Caco-2 (cell line): Measurements from ENCODE around the gene EEIG2. TPM values are rescaled to one million over a fixed set of nuclear protein-coding genes. Genes with fewer than 3 reads are reported as not detected.

Experiments
- BruUV-seq: library from RNA; stranded (reverse); fragments of 400-500 nt; replicated peaks from 2 replicates; lab custom pipeline; 2021; lab: Mats Ljungman, UMichigan
- CTCF ChIA-PET: fragments of 300-600 bp; sonication (Branson Sonifier 250); formaldehyde crosslinking; loops from one replicate; lab custom pipeline; 2022; ENCODE audit warnings: antibody characterized with exemption; lab: Charles Lee
- POLR2A ChIA-PET: fragments of 300-600 bp; sonication (Branson Sonifier 250); formaldehyde crosslinking; loops from one replicate; lab custom pipeline; 2022; ENCODE audit warnings: antibody characterized with exemption; lab: Charles Lee
- DNase-seq, 2 experiments: peaks; one replicate each; pipeline versions ENCODE4 v3.0.0 to v3.0.0-alpha.2; 2020 to 2022
- H3K27me3 ChIP-seq: replicated peaks from 2 replicates; pipeline ENCODE4 v1.6.0; 2011; ENCODE audit warnings: low read length; ENCODE audit not compliant: control insufficient read depth, insufficient read depth
- H3K36me3 ChIP-seq: 2 replicates; pipeline ENCODE4 v1.5.1; 2011; ENCODE audit warnings: low read length; ENCODE audit not compliant: control insufficient read depth, insufficient read depth
- H3K4me1 ChIP-seq: fragments of 250-450 bp; sonication (Bioruptor Pico); 2 replicates; pipeline ENCODE4 v1.5.1; 2020; ENCODE audit warnings: mild to moderate bottlenecking
- H3K4me3 ChIP-seq: 2 replicates; pipeline ENCODE4 v1.5.1; 2011; ENCODE audit warnings: low read depth, mild to moderate bottlenecking, control low read depth, low read length
- H3K9me3 ChIP-seq: fragments of 250-450 bp; sonication (Bioruptor Pico); 2 replicates; pipeline ENCODE4 v1.5.1; 2020; ENCODE audit warnings: mild to moderate bottlenecking, moderate library complexity
- H3K27ac Mint-ChIP-seq: one replicate; pipeline ENCODE4 v1.8.0; 2022; ENCODE audit warnings: mixed read lengths; ENCODE audit not compliant: unreplicated experiment
- H3K27me3 Mint-ChIP-seq: one replicate; pipeline ENCODE4 v1.8.0; 2022; ENCODE audit warnings: mixed read lengths; ENCODE audit not compliant: insufficient read depth, unreplicated experiment
- H3K36me3 Mint-ChIP-seq: one replicate; pipeline ENCODE4 v1.8.0; 2022; ENCODE audit warnings: mild to moderate bottlenecking, mixed read lengths; ENCODE audit not compliant: insufficient read depth, unreplicated experiment
- H3K4me1 Mint-ChIP-seq: one replicate; pipeline ENCODE4 v1.8.0; 2022; ENCODE audit warnings: low read depth, mixed read lengths; ENCODE audit not compliant: unreplicated experiment
- H3K4me3 Mint-ChIP-seq: one replicate; pipeline ENCODE4 v1.8.0; 2022; ENCODE audit warnings: mild to moderate bottlenecking, moderate library complexity, mixed read lengths; ENCODE audit not compliant: unreplicated experiment
- H3K9me3 Mint-ChIP-seq: one replicate; pipeline ENCODE4 v1.8.0; 2022; ENCODE audit warnings: mixed read lengths; ENCODE audit not compliant: unreplicated experiment
- intact Hi-C: fragments of 100-400 bp; cut with micrococcal nuclease; formaldehyde crosslinking; loops from one replicate; pipeline ENCODE4 v1.10.0; 2022; ENCODE audit not compliant: unreplicated experiment
- total RNA-seq: library from RNA; stranded (reverse); gene quantifications from 2 replicates; pipeline ENCODE4 v1.2.3, GENCODE V29; 2022
- TF ChIP-seq, protein P1 (sequence below), 2 experiments: fragments of 200-600 bp in 1 of 2; IDR thresholded peaks; 1 replicate in 1 of 2; 2 replicates in 1 of 2; pipeline versions ENCODE4 v1.5.1 to v1.8.0; 2011 to 2022; ENCODE audit warnings: antibody characterized with exemption in 1 of 2, control low read depth in 1 of 2, inconsistent platforms in 1 of 2, low read depth in 1 of 2, low read length in 1 of 2, mild to moderate bottlenecking in 1 of 2, moderate library complexity in 1 of 2; ENCODE audit not compliant: insufficient read depth in 1 of 2, severe bottlenecking in 1 of 2, unreplicated experiment in 1 of 2

The EEIG2 gene
- total RNA-seq, 1 experiment from 2014 or later, result 3.1 TPM

DNA sequence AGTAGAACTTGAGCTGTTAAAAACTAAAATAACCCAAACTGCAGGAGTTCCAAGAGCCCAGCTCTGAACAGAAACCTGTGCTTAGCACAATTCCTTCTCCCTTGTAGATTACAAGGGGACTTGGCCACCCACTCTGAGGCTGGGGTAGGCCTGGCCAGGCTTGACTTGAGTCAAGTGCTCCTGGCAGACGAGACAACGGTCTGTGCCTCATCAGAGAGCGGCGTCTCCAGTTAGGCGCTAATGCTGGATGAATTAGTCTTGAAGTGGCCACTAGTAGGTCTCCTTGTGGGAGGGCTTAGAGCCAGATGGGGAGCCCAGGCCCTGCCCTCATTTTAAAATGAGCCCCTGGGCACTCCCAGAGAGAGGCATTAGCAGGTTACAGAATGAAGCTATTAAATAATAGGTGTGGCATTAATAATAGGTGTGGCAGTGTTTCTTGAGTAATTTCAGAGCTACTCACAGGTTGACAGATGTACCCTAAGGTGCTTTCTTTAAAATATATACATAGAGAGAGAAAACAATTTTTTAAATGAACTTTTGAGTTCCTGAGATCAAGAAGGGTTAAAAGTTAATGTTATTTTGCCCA, 1.1 kb downstream of the EEIG2 start:
- Mint-ChIP-seq H3K4me1 (peaks cover 5% of the 10 kb centered on the region), H3K4me3 (peak overlapping the region; percentile 85), H3K27me3 (no peaks in the 10 kb centered on the region), H3K27ac (no peak overlapping the region), H3K36me3 (no peaks in the 10 kb centered on the region), H3K9me3 (no peaks in the 10 kb centered on the region)
- BruUV-seq, result no TSS peak
- intact Hi-C loops, result loop anchor here (1.0 to 2.0 kb wide), 4 partner anchors 24 to 234 kb away; no protein-coding TSS in a partner anchor
- TF ChIP-seq, protein P1, sequence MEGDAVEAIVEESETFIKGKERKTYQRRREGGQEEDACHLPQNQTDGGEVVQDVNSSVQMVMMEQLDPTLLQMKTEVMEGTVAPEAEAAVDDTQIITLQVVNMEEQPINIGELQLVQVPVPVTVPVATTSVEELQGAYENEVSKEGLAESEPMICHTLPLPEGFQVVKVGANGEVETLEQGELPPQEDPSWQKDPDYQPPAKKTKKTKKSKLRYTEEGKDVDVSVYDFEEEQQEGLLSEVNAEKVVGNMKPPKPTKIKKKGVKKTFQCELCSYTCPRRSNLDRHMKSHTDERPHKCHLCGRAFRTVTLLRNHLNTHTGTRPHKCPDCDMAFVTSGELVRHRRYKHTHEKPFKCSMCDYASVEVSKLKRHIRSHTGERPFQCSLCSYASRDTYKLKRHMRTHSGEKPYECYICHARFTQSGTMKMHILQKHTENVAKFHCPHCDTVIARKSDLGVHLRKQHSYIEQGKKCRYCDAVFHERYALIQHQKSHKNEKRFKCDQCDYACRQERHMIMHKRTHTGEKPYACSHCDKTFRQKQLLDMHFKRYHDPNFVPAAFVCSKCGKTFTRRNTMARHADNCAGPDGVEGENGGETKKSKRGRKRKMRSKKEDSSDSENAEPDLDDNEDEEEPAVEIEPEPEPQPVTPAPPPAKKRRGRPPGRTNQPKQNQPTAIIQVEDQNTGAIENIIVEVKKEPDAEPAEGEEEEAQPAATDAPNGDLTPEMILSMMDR (IDR thresholded peaks at IDR 0.05; ENCODE audit: insufficient read depth in 1 of 2, low read depth in 1 of 2, low read length in 1 of 2, severe bottlenecking in 1 of 2, unreplicated experiment in 1 of 2), result no peak
- Histone ChIP-seq H3K4me1 (peaks cover 4% of the 10 kb centered on the region; the same call in 1 of the 2 replicates), H3K4me3 (peak overlapping the region; percentile 48), H3K9me3 (no peaks in the 10 kb centered on the region), H3K36me3 (no peaks in the 10 kb centered on the region), H3K27me3 (no peaks in the 10 kb centered on the region)
- peak; percentile 16 to 42 for DNase-seq
- CTCF ChIA-PET, result interaction anchor here (0.8 to 2.1 kb wide), 4 partner anchors 49 to 361 kb away, joined by 3 to 9 read pairs (median 4); partner anchors contain the start of gene SLC25A24
- POLR2A ChIA-PET, result no interaction called here

DNA sequence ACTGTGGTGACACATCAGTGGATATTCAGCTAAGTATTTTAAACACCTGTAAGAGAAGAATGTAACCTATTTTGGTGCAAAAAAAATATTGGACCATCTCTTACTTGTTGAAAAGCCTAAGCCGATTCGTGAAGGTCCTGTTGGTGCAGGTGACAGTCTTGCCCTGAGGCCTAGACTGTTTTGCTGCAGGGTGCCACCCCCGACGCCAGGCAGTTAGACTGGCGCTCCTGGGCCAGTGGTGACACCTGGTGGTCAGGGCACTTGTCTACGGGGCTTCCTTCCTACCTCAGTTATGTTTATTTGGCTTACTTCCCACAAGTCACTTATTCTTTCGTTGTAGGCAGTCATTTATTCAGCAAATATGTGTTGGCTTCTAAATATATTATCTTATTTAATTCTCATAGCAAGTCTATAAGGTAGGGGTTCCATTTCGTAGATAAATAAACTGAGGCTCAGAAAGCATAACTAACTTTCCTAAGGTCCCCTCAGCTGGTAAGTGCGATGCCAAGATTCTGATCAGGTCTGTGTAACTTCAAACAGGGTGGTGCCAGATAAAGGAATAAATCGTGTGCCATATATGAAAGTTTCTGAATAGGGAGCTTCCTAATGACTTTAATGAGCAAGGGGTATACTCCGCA, 1.9 kb downstream of the EEIG2 start:
- Histone ChIP-seq H3K9me3 (no peaks in the 10 kb centered on the region), H3K4me3 (no peak overlapping the region), H3K36me3 (no peaks in the 10 kb centered on the region), H3K27me3 (no peaks in the 10 kb centered on the region), H3K4me1 (peaks cover 4% of the 10 kb centered on the region; the same call in 1 of the 2 replicates)
- intact Hi-C loops, result loop anchor here (1.0 to 2.0 kb wide), 4 partner anchors 25 to 235 kb away; no protein-coding TSS in a partner anchor
- H3K27ac Mint-ChIP-seq, result no peak overlapping the region
- POLR2A ChIA-PET, result no interaction called here
- no peaks in the 10 kb centered on the region for H3K9me3 Mint-ChIP-seq
- H3K36me3 Mint-ChIP-seq, result no peaks in the 10 kb centered on the region
- TF ChIP-seq, protein P1 (IDR thresholded peaks at IDR 0.05; ENCODE audit: insufficient read depth in 1 of 2, low read depth in 1 of 2, low read length in 1 of 2, severe bottlenecking in 1 of 2, unreplicated experiment in 1 of 2), result peak; percentile 69 to 72
- H3K4me1 Mint-ChIP-seq, result peaks cover 5% of the 10 kb centered on the region
- no peaks in the 10 kb centered on the region for H3K27me3 Mint-ChIP-seq
- TSS peak; percentile 31 for BruUV-seq
- CTCF ChIA-PET, result interaction anchor here (2.1 kb wide), 1 partner anchor 50 kb away, joined by 9 read pairs; no protein-coding TSS in a partner anchor
- peak; percentile 68 to 71 for DNase-seq
- H3K4me3 Mint-ChIP-seq, result no peak overlapping the region

DNA sequence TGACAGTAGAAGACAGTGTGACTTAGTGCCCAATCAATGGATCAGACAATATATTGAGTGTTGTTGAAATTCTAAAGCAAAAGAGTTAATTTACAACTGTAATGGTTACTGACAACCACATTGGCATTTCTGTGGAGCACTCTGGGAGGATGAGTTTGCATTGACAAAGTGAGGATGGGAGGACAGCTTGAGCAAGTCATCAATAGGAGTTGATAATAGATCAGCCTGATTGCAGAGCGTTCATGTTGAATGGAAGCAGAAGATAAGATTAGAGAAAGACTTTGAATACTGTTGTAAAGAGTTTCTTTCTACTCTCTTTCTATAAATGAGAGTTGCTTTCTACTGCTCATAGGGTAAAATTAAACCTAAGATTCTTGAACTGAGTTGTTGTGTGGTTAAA, 3.9 kb downstream of the EEIG2 start:
- H3K4me3 Mint-ChIP-seq, result no peak overlapping the region
- no TSS peak for BruUV-seq

More for the DNA sequence above, 3.9 kb downstream of the EEIG2 start:
- peaks cover 5% of the 10 kb centered on the region for H3K4me1 Mint-ChIP-seq
- no peaks in the 10 kb centered on the region for H3K9me3 Mint-ChIP-seq
- intact Hi-C loops, result no loop called here
- no peaks in the 10 kb centered on the region for H3K27me3 Mint-ChIP-seq
- H3K27ac Mint-ChIP-seq, result no peak overlapping the region
- peaks cover 4% of the 10 kb centered on the region; the same call in 1 of the 2 replicates for H3K4me1 ChIP-seq
- H3K9me3 ChIP-seq, result no peaks in the 10 kb centered on the region
- ChIA-PET CTCF (no interaction called here), POLR2A (no interaction called here)
- TF ChIP-seq, protein P1 (IDR thresholded peaks at IDR 0.05; ENCODE audit: insufficient read depth in 1 of 2, low read depth in 1 of 2, low read length in 1 of 2, severe bottlenecking in 1 of 2, unreplicated experiment in 1 of 2), result no peak
- no peaks in the 10 kb centered on the region for H3K27me3 ChIP-seq
- H3K36me3 ChIP-seq, result no peaks in the 10 kb centered on the region
- H3K4me3 ChIP-seq, result no peak overlapping the region
- no peaks in the 10 kb centered on the region for H3K36me3 Mint-ChIP-seq
- no peak for DNase-seq
